ENCODE data around the gene LILRA5. TPM values are rescaled to one million over a fixed set of nuclear protein-coding genes. Genes with fewer than 3 reads are reported as not detected.

Gene LILRA5
- total RNA-seq, 1 donor from 2014 or later = 1.3 TPM

Small RNAs within 50 kb of the gene (microRNA-seq; reads per million reads assigned to microRNA genes)
- gene MIR4752 = not detected

Other genes with a start within 250 kb of the LILRA5 start
- not detected for gene VSTM1, start 249.3 kb downstream of the LILRA5 start, total RNA-seq
- gene TARM1, start 231.8 kb downstream of the LILRA5 start, total RNA-seq = not detected
- 0.54 TPM for gene OSCAR, start 212.4 kb downstream of the LILRA5 start, total RNA-seq
- 493 TPM for gene NDUFA3, start 210.3 kb downstream of the LILRA5 start, total RNA-seq
- gene TFPT, start 197.5 kb downstream of the LILRA5 start, total RNA-seq = 9.4 TPM
- gene PRPF31, start 197.4 kb downstream of the LILRA5 start, total RNA-seq = 39.9 TPM
- gene CNOT3, start 175.4 kb downstream of the LILRA5 start, total RNA-seq = 17.6 TPM
- 6.5 TPM for gene LENG1, start 153.4 kb downstream of the LILRA5 start, total RNA-seq
- 0.91 TPM for gene TMC4, start 140.0 kb downstream of the LILRA5 start, total RNA-seq
- gene MBOAT7, start 123.6 kb downstream of the LILRA5 start, total RNA-seq = 12.7 TPM
- gene TSEN34, start 121.9 kb downstream of the LILRA5 start, total RNA-seq = 14.3 TPM
- 651 TPM for gene RPS9, start 112.3 kb downstream of the LILRA5 start, total RNA-seq
- gene LILRB3, start 90.2 kb downstream of the LILRA5 start, total RNA-seq = 3.6 TPM
- gene LILRA6, start 70.4 kb downstream of the LILRA5 start, total RNA-seq = 1.8 TPM
- 7.7 TPM for gene LILRB5, start 55.9 kb downstream of the LILRA5 start, total RNA-seq
- 1.8 TPM for gene LILRB2, start 32.1 kb downstream of the LILRA5 start, total RNA-seq
- not detected for gene LILRA4, start 26.0 kb upstream of the LILRA5 start, total RNA-seq
- 6.3 TPM for gene LAIR1, start 51.8 kb upstream of the LILRA5 start, total RNA-seq
- gene TTYH1, start 102.3 kb upstream of the LILRA5 start, total RNA-seq = 1.5 TPM
- gene LENG8, start 136.0 kb upstream of the LILRA5 start, total RNA-seq = 56.0 TPM
- gene LENG9, start 150.6 kb upstream of the LILRA5 start, total RNA-seq = 1.1 TPM
- 11.6 TPM for gene CDC42EP5, start 160.1 kb upstream of the LILRA5 start, total RNA-seq
- not detected for gene LAIR2, start 189.7 kb upstream of the LILRA5 start, total RNA-seq

Measured in Right ventricle myocardium superior (tissue), 1 donor.